Fibroblast of skin of right biceps (primary cell): ENCODE data around the gene CCDC180.
"Not testable (repeated sequence)": the region's sequence is repeated elsewhere in the genome, so short reads cannot be mapped to it uniquely, and the experiment has no call there.

ENCODE experiments used
- DNase-seq: peaks from one replicate; pipeline ENCODE4 v3.0.0-alpha.2; 2013

CCDC180 gene

DNA sequence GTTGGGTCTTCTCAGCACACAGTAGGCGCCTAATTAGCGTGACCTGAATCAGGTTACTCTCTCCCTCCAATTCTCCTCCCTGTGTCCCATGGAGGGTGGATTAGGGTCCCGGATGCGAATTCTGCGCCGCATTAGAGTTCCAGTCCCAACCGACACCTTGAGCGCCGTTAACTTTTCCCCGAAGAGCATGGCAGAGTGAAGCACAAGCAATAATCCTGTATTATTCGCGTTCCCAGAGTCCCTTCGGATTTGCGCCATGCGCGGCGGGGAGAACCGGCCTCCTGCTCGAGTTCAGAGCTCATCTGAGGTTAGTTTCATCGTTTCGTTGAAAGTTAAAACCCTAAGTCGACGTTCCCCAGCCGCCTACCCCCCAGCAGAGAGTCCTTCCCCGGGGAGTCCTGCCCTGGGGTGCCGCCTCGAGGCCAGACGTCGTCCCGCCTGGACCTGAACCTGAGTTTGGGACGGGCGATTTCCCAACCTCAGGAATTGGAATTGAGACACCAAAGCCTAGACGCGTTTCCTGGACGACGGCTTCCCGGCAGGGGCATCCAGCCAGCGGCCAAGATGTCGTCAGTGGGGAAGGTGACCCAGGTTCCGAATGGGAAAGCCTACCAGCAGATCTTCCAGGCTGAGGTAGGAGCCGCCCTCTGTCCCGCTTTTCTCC is at the start of gene CCDC180:
TSS of gene CCDC180 (plus strand) at position 160 of the 664 bp plus-strand sequence. CDS start at position 565, 405 bp downstream.
- peak; percentile 10 for DNase-seq

GRCh38 chr9:97259834-97260514 is 47.5 kb upstream of the CCDC180 start:
- DNase-seq = not testable (repeated sequence)

DNA sequence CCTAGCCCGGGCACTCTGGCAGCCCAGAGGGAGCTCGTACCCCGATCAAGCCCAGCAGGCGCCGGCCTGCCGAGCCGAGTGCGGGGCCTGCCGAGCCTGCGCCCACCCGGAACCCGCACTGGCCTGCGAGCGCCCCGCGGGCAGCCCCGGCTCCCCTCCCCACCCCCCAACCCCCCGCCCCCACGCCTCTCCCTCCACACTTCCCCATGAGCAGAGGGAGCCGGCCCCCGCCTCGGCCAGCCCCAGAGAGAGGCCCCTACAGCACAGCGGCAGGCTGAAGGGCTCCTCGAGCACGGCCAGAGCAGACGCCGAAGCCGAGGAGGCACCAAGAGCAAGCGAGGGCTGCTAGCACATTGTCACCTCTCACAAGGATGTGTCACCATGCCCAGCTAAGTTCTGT is 36.2 kb upstream of the CCDC180 start:
- DNase-seq = no peak

DNA sequence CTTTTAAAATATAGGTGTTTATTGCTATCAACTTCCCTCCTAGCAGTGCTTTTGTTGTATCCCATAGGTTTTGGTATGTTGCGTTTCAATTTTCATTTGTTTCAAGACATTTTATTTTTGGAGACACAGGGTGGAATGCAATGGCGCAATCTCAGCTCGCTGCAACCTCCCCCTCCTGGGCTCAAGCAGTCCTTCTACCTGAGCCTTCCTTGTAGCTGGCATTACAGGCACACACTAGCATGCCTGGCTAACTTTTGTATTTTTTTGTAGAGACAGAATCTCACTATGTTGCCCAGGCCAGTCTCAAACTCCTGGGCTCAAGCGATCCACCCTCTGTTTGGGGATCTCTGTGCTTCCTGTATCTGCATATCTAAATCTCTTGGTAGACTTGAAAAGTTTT is 35.4 kb upstream of the CCDC180 start:
- no peak for DNase-seq

GRCh38 chr9:97276310-97276852 is 31.1 kb upstream of the CCDC180 start:
- no peak for DNase-seq

DNA sequence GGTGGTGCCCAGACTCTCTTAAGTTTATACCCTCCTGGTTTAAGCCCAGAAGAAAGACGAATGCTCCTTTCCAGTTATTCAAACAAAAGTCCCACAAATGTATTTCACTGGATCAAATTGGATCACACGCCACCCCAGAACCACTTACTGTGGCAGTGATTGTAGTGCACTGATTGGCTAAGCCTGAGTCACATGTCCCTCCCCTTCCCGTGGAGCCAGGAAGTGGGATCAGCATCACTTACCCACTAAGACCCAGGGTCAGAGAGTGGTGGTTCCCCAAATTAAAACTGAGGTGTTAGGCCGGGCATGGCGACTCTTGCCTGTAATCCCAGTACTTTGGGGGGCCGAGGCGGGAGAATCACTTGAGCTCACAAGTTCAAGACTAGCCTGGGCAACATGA is 29.5 kb upstream of the CCDC180 start:
- DNase-seq = no peak

GRCh38 chr9:97280755-97281330 is 26.6 kb upstream of the CCDC180 start:
- no peak for DNase-seq

GRCh38 chr9:97283768-97284167 is 23.7 kb upstream of the CCDC180 start:
- no peak for DNase-seq

DNA sequence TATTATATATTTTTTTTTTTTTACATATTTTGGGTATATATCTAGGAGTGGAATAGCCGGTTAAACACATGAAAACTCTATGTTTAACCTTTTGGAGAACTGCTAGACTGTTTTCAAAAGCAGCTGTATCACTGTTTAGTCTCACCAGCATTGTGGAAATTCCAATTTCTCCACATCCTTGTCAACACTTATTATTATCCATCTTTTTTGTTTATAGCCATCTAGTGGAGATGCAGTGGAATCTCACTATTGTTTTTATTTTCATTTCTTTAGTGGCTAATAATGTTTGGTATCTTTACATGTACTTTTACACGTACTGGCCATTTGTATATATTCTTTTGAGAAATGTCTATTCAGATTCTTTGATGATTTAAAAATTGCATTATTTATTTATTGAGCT is 22.7 kb upstream of the CCDC180 start:
- DNase-seq = no peak

DNA sequence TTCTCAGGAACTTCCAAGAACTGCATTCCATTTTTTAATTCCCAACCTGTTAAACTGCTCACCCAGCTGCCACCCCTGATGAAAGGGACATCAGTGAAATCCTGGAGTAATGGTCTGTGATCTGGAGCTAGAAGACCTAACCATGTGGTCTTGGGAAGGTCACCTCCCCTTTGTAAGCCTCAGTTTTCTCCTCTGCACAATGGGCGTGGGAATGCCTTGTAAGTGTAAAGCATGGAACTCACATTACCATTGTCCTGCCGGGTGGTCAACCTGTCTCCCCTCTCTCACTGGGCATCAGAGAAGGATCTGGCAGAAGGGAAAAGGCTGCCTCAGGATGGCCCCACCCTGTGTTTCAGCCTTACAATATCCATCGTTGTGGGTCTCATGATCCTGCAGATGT is 15.3 kb upstream of the CCDC180 start:
- no peak for DNase-seq

- peak; percentile 15 for DNase-seq
Measured at GRCh38 chr9:97293207-97293721, 14.2 kb upstream of the CCDC180 start.

DNA sequence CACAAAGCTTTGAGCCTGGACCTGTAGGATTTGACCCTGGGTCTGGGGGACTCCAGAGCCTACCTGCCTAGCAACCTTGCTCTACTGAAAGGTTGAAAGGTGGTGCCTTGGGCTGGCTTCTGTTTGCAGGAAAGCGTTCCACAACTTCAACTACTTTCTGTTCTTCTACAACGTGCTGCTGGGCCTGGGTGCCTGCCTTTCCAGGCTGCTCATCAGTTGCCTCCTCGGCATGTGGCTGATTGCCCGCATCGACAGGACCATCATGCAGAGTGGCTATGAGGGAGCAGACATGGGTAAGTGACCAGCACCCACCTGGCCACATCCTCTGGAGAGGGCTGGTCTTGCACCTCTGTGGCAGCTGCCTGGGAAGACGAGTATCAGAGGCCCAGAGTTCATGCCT is 13.6 kb upstream of the CCDC180 start:
- no peak for DNase-seq

DNA sequence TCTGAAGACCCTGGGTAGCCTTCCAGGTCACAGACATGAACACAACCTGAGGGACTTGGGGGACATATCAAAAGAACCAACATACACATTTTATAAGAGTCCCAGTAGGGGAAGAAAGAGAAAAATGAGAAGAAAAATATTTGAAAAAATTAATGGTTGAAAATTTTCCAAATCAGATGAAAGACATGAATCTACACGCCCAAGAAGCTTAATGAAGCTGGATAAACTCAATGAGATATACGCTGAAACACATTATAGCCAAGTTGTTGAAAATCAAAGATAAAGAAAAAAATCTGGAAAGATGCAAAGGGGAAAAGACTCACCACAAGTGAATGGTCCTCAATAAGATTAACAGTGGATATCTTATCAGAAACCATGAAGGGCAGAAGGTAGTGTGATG is 9.6 kb upstream of the CCDC180 start:
- DNase-seq = no peak

DNA sequence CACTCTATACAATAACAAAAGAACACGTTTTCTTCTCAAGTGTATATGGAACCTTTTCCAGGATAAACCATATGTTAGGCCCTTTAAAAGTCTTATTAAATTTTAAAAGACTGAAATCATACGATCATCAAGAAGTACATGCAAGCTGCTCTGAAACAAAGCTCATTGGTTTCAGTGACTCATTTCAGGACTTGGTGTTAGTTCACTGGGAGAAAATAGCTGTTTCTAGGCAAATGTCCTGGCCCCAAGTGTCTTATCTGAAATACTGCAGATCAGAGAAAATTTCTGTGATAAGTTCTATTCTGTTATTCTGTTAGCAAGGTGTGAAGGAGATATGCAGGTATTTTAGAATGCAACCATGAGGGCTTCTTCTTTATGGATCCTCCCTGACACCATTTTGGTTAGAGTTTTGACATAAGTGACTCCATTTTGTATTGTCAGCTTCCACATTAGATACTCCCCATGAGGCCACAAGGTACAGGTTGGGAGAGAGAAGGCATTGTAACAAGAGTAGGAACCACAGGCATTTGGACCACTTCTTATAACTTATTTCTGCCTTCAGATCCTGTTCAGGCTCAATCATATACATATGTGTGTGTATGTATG is 7.5 kb upstream of the CCDC180 start:
- no peak for DNase-seq

GRCh38 chr9:97300586-97300985 is 6.9 kb upstream of the CCDC180 start:
- DNase-seq = no peak

DNA sequence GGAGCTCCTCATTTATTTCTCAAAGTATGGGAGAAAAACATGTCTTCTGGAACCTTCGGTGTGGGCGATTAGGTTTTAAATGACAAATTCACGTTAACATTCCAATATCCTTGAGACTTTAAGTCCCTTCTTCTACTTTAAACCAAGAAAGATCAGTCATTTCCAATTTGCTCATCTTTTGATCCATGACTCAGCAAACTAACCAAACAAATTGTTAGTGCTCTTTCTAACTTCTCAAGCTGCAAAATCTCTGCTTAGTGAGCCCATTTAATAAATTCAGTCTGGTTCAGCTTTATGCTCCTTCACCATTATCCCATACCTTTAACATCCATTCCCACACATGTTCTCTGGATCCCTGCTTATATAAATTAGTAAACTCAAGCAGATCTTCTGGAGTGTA is 5.5 kb upstream of the CCDC180 start:
- DNase-seq = no peak

- DNase-seq = no peak
Measured at GRCh38 chr9:97304586-97304985, 2.9 kb upstream of the CCDC180 start.

DNA sequence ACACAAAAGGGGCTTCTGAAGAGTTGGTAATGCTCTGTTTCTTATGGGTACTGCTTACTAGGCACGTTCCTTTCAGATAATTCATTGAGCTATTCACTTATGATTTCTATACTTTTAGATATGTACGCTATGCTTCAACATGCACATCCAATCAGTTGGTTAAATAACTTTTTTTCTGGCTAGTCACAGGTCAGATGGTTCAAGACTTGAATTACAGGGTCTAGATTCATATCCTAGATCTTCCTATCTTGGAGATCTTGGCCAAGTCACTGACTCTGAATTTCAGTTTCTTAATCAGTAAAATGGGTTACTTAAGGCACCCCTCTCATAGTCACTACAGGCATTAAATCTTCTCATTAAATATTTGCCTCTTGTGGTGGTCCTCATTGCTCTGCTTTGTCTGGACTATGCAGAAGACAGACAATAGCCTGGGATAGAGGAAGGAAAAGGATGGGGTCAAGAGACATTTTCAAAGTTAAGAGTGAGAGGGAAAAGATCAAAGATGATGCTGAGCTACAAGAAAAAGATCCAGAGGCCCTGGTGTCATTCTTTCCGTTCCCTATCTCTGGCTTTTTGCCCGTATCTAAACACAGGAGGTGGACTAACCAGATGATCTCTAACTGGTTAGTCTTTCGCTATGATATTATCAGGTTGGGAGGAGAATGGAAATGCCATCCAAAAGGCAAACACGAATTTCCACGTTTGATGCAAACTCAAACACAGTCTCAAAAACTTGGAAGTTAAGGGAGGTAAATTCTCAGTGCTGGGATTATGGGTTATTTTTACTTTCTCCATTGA is 1.8 kb upstream of the CCDC180 start:
- DNase-seq = no peak

DNA sequence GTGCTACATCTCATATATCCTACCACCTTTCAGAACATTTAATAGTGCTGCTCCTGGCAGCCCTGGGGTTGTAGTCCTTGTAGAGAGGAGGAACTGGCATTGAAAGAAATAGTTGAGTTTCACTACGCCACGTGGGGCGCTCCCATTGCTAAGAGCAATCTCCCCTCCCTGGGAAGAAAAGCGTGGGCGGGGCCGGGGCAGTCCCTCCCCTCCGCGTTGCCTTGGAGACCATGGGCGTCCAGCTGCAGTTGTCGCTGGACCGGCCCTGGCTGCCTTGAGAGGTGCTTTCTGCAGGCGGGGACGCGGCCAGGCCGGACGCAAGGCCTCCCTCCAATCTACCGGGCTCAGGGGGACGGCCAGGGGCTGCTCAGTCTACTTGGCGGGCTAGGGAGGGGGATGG is 368 bp upstream of the CCDC180 start:
- DNase-seq = peak; percentile 61

DNA sequence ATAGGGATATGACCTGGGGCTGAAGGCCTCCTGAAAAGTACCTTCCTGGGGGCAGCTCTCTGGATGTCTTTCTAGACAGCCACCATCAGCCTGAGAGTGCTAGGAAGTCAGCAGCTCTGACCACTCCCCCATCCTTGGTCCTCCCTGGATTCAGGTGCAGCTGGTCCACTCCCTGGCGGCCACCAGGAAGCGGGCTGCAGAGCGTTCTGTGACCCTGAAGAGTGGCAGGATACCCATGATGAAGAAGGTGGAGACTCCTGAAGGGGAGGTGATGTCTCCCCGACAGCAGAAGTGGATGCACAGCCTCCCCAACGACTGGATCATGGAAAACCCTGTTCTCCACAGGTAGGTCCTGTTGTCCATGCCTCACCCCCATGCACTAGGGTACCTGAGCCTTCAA is 1.8 kb downstream of the CCDC180 start:
- no peak for DNase-seq

GRCh38 chr9:97310023-97310422 is 2.6 kb downstream of the CCDC180 start:
- no peak for DNase-seq

DNA sequence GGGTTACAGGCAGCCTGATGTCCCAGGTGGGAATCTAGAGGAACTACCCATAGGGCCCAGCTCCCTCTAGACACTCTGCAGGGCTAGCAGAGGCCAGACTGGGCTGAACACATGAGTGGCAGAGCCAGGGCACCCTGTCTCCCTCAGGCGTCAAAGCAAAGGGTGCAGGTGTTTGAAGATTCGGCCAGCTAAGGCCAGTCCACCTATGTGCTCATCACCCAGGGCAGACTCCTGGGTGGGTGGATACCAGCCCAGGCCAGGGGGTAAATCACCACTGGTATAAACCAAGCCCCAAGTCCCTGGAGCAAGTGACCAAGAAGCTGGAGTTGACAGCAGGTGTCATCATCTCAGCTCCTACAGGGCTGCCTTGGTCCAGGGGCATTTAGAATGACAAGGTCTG is 3.4 kb downstream of the CCDC180 start:
- DNase-seq = no peak
